Fibroblast of pulmonary artery (primary cell): ENCODE data around the gene CHST1.

Experiments used
- DNase-seq: peaks from one replicate; pipeline ENCODE4 v3.0.0-alpha.2; 2010; ENCODE audit warnings: low read depth
- H3K4me3 ChIP-seq: replicated peaks from 2 replicates; pipeline ENCODE4 v1.5.1; 2011; ENCODE audit warnings: low read depth, mild to moderate bottlenecking, control low read depth, low read length, moderate library complexity
- TF ChIP-seq, protein P1 (sequence below): IDR thresholded peaks from 2 replicates; pipeline ENCODE4 v1.5.1; 2011; ENCODE audit warnings: mild to moderate bottlenecking, control low read depth, low read length, inconsistent platforms; ENCODE audit errors: missing control alignments

CHST1 gene

DNA sequence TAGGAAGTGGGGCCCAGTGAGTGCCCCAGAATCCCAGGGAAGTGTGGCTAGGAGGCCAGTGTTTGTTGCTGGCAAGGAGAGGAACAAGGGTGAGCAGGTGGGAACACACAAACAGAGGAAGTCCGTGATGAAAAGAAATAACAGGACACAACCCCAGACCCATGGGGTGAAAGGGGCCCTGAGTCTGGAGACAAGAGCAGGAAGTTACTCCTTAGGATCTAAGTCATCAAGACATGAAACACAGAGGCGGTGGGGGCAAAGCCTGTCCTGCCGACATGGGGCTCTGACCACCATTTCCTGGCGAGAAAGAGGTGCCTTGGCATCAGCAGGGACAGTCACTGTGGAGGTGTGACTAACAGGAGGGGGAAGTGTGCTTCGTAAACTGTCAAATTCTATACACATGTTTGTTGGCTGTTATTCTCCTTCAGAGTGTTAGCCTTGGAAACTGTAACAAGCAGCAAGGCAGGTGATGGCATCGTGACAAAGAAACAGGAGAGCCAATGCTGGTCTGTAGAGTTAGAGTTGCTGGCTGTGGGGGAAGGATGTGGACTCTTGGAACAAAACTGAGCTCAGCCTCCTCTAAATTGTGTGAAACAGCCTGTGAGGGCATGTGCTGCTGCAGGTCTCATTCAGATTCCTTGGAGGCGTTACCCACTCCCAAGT, 21.7 kb downstream of the CHST1 start:
- no peak overlapping the region for H3K4me3 ChIP-seq
- TF ChIP-seq, protein P1, sequence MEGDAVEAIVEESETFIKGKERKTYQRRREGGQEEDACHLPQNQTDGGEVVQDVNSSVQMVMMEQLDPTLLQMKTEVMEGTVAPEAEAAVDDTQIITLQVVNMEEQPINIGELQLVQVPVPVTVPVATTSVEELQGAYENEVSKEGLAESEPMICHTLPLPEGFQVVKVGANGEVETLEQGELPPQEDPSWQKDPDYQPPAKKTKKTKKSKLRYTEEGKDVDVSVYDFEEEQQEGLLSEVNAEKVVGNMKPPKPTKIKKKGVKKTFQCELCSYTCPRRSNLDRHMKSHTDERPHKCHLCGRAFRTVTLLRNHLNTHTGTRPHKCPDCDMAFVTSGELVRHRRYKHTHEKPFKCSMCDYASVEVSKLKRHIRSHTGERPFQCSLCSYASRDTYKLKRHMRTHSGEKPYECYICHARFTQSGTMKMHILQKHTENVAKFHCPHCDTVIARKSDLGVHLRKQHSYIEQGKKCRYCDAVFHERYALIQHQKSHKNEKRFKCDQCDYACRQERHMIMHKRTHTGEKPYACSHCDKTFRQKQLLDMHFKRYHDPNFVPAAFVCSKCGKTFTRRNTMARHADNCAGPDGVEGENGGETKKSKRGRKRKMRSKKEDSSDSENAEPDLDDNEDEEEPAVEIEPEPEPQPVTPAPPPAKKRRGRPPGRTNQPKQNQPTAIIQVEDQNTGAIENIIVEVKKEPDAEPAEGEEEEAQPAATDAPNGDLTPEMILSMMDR, result no peak
- DNase-seq, result no peak

DNA sequence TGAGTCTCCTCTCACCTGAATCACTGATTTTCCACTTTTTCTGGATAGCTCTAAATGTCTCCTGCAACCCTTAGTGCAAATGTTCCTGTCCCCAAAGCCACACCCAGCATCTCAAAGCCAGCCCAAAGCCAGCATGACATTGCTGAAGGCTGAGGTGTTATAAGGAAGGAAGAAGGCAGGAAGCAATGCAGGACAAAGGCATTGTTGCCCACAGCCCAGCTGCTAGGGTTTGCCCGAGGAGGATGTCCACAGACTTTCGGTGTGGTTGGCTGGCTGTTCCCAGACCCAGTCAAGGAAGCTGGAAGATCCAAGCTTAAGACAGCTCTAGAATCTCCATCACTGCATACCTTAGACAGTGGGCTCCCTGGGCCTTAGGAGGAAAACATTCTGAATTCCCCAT, 23.5 kb downstream of the CHST1 start:
- TF ChIP-seq, protein P1, result no peak
- H3K4me3 ChIP-seq, result no peak overlapping the region
- DNase-seq, result no peak

DNA sequence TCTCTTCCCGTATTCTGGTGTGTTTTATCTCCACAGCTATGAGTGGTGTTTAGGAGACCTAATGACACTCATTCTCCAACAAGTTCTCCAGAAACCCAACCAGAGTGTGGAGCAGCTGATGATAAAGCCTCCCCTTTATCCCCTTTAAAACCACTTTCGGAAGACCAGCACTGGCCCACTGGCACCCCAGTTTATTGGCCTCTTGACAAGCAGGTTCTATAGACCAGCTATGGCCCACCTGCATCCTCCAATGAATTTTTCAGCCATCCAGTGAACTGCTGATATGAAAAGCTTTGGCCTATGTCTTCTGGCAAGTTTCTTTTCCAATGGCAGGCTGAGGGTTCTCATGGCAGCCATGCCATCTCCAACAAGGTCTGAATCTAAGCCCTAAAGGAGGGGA, 27.4 kb downstream of the CHST1 start:
- DNase-seq, result no peak
- TF ChIP-seq, protein P1, result no peak
- H3K4me3 ChIP-seq, result no peak overlapping the region

DNA sequence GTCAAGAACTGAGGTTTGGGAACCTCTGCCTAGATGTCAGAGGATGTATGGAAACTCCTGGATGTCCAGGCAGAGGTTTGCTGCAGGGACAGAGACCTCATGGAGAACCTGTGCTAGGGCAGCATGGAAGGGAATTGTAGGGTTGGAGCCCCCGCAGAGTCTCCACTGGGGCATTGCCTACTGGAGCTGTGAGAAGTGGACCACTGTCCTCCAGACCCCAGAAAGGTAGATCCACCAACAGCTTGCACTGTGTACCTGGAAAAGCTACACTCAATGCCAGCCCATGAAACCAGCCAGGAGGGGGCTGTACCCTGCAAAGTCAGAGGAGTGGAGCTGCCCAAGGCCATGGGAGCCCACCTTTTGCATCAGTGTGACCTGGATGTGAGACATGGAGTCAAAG, 29.5 kb downstream of the CHST1 start:
- no peak for DNase-seq
- TF ChIP-seq, protein P1, result no peak
- no peak overlapping the region for H3K4me3 ChIP-seq

DNA sequence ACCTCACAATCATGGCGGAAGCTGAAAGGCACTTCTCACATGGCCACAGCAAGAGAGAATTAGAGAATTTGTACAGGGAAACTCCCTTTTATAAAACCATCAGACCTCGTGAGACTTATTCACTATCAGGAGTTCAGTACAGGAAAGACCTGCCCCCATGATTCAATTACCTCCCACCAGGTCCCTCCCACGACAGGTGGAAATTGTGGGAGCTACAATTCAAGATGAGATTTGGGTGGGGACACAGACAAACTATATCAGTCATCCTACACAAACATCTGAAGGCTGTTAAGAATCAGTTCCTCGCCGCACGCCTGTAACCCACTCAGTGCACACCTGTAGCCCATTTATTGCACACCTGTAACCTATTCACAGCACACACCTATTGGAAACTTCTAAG, 39.8 kb downstream of the CHST1 start:
- DNase-seq, result no peak
- no peak overlapping the region for H3K4me3 ChIP-seq
- TF ChIP-seq, protein P1, result no peak

DNA sequence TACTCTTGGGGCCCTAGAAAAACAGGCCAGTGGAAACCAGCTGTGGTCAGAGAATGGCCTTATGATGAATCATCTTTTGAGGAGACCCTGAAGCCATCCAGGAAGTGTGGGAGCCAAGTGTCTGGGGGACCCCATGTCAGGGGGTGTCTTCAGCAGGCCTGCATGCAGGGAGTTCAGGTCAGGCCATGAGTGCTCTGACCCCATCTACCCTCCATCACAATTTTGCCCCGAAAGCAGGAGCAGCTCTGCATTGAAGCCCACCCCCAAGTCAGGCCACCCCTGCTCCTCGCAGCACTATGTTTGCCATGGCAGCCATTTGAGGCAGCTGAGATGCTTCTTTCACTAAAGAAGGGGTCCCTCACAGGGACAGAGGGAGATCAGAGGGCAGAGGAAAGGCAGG, 41.3 kb downstream of the CHST1 start:
- no peak for DNase-seq
- H3K4me3 ChIP-seq, result no peak overlapping the region
- TF ChIP-seq, protein P1, result no peak

DNA sequence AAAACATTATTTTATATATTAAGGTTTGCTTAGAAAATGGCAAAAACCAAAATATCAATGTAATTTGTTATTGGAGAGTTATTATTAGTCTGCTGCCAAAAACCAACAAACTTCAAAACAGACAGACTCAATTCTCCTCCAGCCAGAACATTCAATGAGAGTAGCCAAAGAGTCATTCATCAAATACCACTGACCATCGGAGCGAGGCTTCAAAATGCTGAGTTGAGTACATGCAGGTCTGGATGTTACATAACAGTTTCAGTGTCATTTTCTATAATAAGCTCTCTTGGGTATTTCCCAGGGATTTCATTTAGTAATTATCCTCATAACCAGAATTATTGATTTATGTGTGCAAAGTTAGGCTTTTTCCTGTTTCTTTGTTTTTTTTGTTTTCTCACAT, 42.6 kb downstream of the CHST1 start:
- TF ChIP-seq, protein P1, result no peak
- H3K4me3 ChIP-seq, result no peak overlapping the region
- DNase-seq, result no peak
